Activated T-cell treated with anti-CD3 and anti-CD28 coated beads, Interleukin-2, amount 50 U/mL, for 48 hours (primary cell): Measurements from ENCODE around the gene DNAH8.

Experiments used
- DNase-seq, 2 experiments: peaks; one replicate each; pipeline ENCODE4 v3.0.0-alpha.2; 2020

DNAH8 gene

GRCh38 chr6:38976801-38977500 lies 261.8 kb downstream of the DNAH8 start:
- no peak for DNase-seq

GRCh38 chr6:38978139-38978704 lies 263.1 kb downstream of the DNAH8 start:
- no peak for DNase-seq

GRCh38 chr6:38982470-38982869 lies 267.4 kb downstream of the DNAH8 start:
- DNase-seq = no peak

GRCh38 chr6:38984723-38985122 lies 269.6 kb downstream of the DNAH8 start:
- no peak for DNase-seq

GRCh38 chr6:38985839-38986238 lies 270.7 kb downstream of the DNAH8 start:
- DNase-seq = no peak

- DNase-seq = no peak
Observed at GRCh38 chr6:38987503-38987902, 272.4 kb downstream of the DNAH8 start.

GRCh38 chr6:38988736-38989449 lies 273.8 kb downstream of the DNAH8 start:
- DNase-seq = no peak

GRCh38 chr6:38990475-38990874 lies 275.4 kb downstream of the DNAH8 start:
- no peak for DNase-seq

GRCh38 chr6:38996676-38997075 lies 281.6 kb downstream of the DNAH8 start:
- no peak for DNase-seq

GRCh38 chr6:38997128-38997761 lies 282.1 kb downstream of the DNAH8 start:
- DNase-seq = peak; percentile 60 to 66

- no peak for DNase-seq
Observed at GRCh38 chr6:39003072-39003471, 288.0 kb downstream of the DNAH8 start.

GRCh38 chr6:39003492-39003891 lies 288.4 kb downstream of the DNAH8 start:
- DNase-seq = no peak

- DNase-seq = no peak
Observed at GRCh38 chr6:39004801-39005200, 289.7 kb downstream of the DNAH8 start.

- DNase-seq = no peak
Observed at GRCh38 chr6:39005774-39006173, 290.7 kb downstream of the DNAH8 start.

GRCh38 chr6:39007575-39007974 lies 292.5 kb downstream of the DNAH8 start:
- DNase-seq = no peak

- DNase-seq = no peak
Observed at GRCh38 chr6:39008737-39009136, 293.6 kb downstream of the DNAH8 start.

GRCh38 chr6:39009476-39009875 lies 294.4 kb downstream of the DNAH8 start:
- DNase-seq = no peak

GRCh38 chr6:39016839-39017546 lies 301.9 kb downstream of the DNAH8 start:
- DNase-seq = no peak

- DNase-seq = no peak
Observed at GRCh38 chr6:39017547-39017880, 302.4 kb downstream of the DNAH8 start.

- no peak for DNase-seq
Observed at GRCh38 chr6:39018103-39018502, 303.0 kb downstream of the DNAH8 start.

- DNase-seq = no peak
Observed at GRCh38 chr6:39020136-39020535, 305.0 kb downstream of the DNAH8 start.

GRCh38 chr6:39021041-39021440 lies 305.9 kb downstream of the DNAH8 start:
- no peak for DNase-seq

GRCh38 chr6:39021779-39022178 lies 306.7 kb downstream of the DNAH8 start:
- no peak for DNase-seq
